GM12878 (cell line): ENCODE results near the gene NME7. TPM values are rescaled to one million over a fixed set of nuclear protein-coding genes. Genes with fewer than 3 reads are reported as not detected.

Experiments
- ATAC-seq: fragments of 200-7000 bp; cut with Tn5 transposase; 3 replicates; pipeline ENCODE4 v1.9.1; 2020; ENCODE audit warnings: mild to moderate bottlenecking, moderate library complexity
- BruUV-seq: library from RNA; stranded (reverse); fragments of 400-500 nt; replicated peaks from 2 replicates; lab custom pipeline; 2021; lab: Mats Ljungman, UMichigan
- CTCF ChIA-PET: fragments of 300-600 bp; sonication (Branson Sonifier 250); formaldehyde crosslinking; extraction: SDS; loops from one replicate; lab custom pipeline; 2021; ENCODE audit warnings: inconsistent platforms; lab: Yijun Ruan, JAX
- POLR2A ChIA-PET: fragments of 350-600 bp; formaldehyde crosslinking; extraction: SDS; loops from one replicate; lab custom pipeline; 2021; ENCODE audit warnings: inconsistent platforms; lab: Charles Lee
- RAD21 ChIA-PET: fragments of 300-600 bp; sonication (Branson Sonifier 250); formaldehyde crosslinking; loops from one replicate; lab custom pipeline; 2023; ENCODE audit warnings: antibody characterized with exemption; ENCODE audit not compliant: unreplicated experiment; lab: Charles Lee
- SMC1A ChIA-PET: fragments of 300-600 bp; sonication (Branson Sonifier 250); formaldehyde crosslinking; loops from one replicate; lab custom pipeline; 2023; ENCODE audit not compliant: unreplicated experiment, uncharacterized antibody; lab: Charles Lee
- DNase-seq: peaks from one replicate; pipeline ENCODE4 v3.0.0-alpha.2; 2011; ENCODE audit warnings: low read depth, low spot score
- FAIRE-seq: peaks from 3 replicates; lab custom pipeline; 2011; peaks lifted over from hg19 to GRCh38; lab: Jason Lieb, UNC
- H2AFZ ChIP-seq: 2 replicates; pipeline ENCODE4 v1.6.0; 2011; ENCODE audit warnings: low read depth, low read length, control low read depth; ENCODE audit not compliant: control insufficient read depth
- H3K27ac ChIP-seq: 2 replicates; pipeline ENCODE4 v1.5.1; 2011; ENCODE audit warnings: control low read depth; ENCODE audit not compliant: control insufficient read depth, insufficient read depth
- H3K27me3 ChIP-seq, 2 experiments: replicated peaks in 1 of 2; 2 replicates each; pipeline versions ENCODE4 v1.6.0 to v1.6.1; 2011; ENCODE audit warnings: low read length in 1 of 2; ENCODE audit not compliant: control insufficient read depth in 2 of 2, insufficient read depth in 2 of 2
- H3K36me3 ChIP-seq, 2 experiments: 2 replicates each; pipeline ENCODE4 v1.5.1; 2011; ENCODE audit warnings: low read length in 1 of 2; ENCODE audit not compliant: control insufficient read depth in 2 of 2, insufficient read depth in 2 of 2
- H3K4me1 ChIP-seq: 2 replicates; pipeline ENCODE4 v1.6.1; 2011; ENCODE audit warnings: mild to moderate bottlenecking, low read length, moderate library complexity, mixed read lengths; ENCODE audit not compliant: control insufficient read depth, insufficient read depth
- H3K4me2 ChIP-seq: 2 replicates; pipeline ENCODE4 v1.6.0; 2011; ENCODE audit warnings: control low read depth; ENCODE audit not compliant: control insufficient read depth, insufficient read depth
- H3K4me3 ChIP-seq: fragments of 200-600 bp; sonication (generic); 2 replicates; pipeline ENCODE4 v1.5.1; 2016
- H3K79me2 ChIP-seq: 2 replicates; pipeline ENCODE4 v1.6.0; 2011; ENCODE audit warnings: low read length; ENCODE audit not compliant: control insufficient read depth, insufficient read depth
- H3K9ac ChIP-seq: 2 replicates; pipeline ENCODE4 v1.8.0; 2011; ENCODE audit warnings: low read length, control low read depth, mixed read lengths; ENCODE audit not compliant: control insufficient read depth, insufficient read depth
- H3K9me3 ChIP-seq: replicated peaks from 3 replicates; pipeline ENCODE4 v1.5.1; 2011; ENCODE audit warnings: mild to moderate bottlenecking, low read length; ENCODE audit not compliant: control insufficient read depth, insufficient read depth
- H4K20me1 ChIP-seq: 2 replicates; pipeline ENCODE4 v1.6.0; 2011; ENCODE audit not compliant: control insufficient read depth, insufficient read depth
- FOXM1 ChIP-seq: IDR thresholded peaks from 2 replicates; pipeline ENCODE4 v1.6.1; 2012; ENCODE audit warnings: low read depth, mild to moderate bottlenecking, inconsistent platforms, low read length, moderate library complexity
- SMAD1 ChIP-seq: fragments of 450-650 bp; IDR thresholded peaks from 2 replicates; pipeline ENCODE4 v1.6.1; 2018; ENCODE audit warnings: mild to moderate bottlenecking, low read depth; ENCODE audit not compliant: partially characterized antibody
- WGBS: methylation state at CpG from one replicate; pipeline ENCODE4 v1.1.6; 2016; ENCODE audit warnings: low lambda C conversion rate; ENCODE audit not compliant: insufficient replicate concordance, insufficient coverage; ENCODE audit errors: missing lambda C conversion rate; 5-methylcytosine and 5-hydroxymethylcytosine counted together
- in situ Hi-C: fragments of 300-500 bp; cut with MboI; formaldehyde crosslinking; loops from 9 replicates; pipeline ENCODE4 v1.14.3; 2018; ENCODE audit warnings: mixed read lengths
- intact Hi-C: fragments of 100-400 bp; cut with micrococcal nuclease; formaldehyde crosslinking; loops from one replicate; pipeline ENCODE4 v1.14.2; 2022; ENCODE audit not compliant: unreplicated experiment
- polyA plus RNA-seq, 11 experiments: library from polyadenylated mRNA; depleted of rRNA in 4 of 11; unstranded in 6 of 11; stranded (reverse) in 5 of 11; fragments of >200 nt; fragmentation: Nextera tagmentation in 4 of 11; fragmentation: Illumina TruSeq in 1 of 11; extraction: Ambion mirVana in 4 of 11; extraction: Trizol in 1 of 11; gene quantifications; 1 replicate in 1 of 11; 2 replicates in 10 of 11; pipeline versions ENCODE4 v1.2.1 to v1.2.3, GENCODE V29; 2011 to 2016; ENCODE audit warnings: inconsistent platforms in 2 of 11, missing spikeins in 2 of 11, low read depth in 1 of 11
- total RNA-seq, 4 experiments: library from RNA; depleted of rRNA in 3 of 4; stranded (reverse); fragments of >200 nt in 3 of 4; fragmentation: Illumina TruSeq in 1 of 4; extraction: Trizol in 1 of 4; gene quantifications; 2 replicates each; pipeline versions ENCODE4 v1.2.1 to v1.2.3, GENCODE V29; 2013 to 2021

Gene NME7
- total and polyA plus RNA-seq, 10 of the 15 experiments (the other 5 are each of a cell fraction or from before 2014, with no cell fraction given): 1.5 to 15.6 (median 7.2) TPM

GRCh38 chr1:169347688-169348382 lies 19.8 kb downstream of the NME7 start:
- BruUV-seq: no TSS peak
- Histone ChIP-seq H3K36me3 (no peaks in the 10 kb centered on the region), H2AFZ (no peak overlapping the region), H4K20me1 (no peaks in the 10 kb centered on the region), H3K79me2 (no peaks in the 10 kb centered on the region), H3K27me3 (no peaks in the 10 kb centered on the region), H3K4me2 (no peak overlapping the region), H3K9ac (no peak overlapping the region), H3K4me1 (no peaks in the 10 kb centered on the region), H3K4me3 (no peak overlapping the region), H3K9me3 (no peaks in the 10 kb centered on the region; the same call in 2 of the 3 replicates), H3K27ac (no peak overlapping the region)
- 61% methylated on average over 2 of the region's 2 CpGs for WGBS
- in situ Hi-C loops: loop anchor here (10.0 kb wide), 1 partner anchor 913 kb away; no protein-coding TSS in a partner anchor
- ATAC-seq (no peak), DNase-seq (no peak), FAIRE-seq (no peak)
- POLR2A ChIA-PET: interaction anchor here (0.6 kb wide), 3 partner anchors 107 to 292 kb away, joined by 3 to 6 read pairs (median 3); no protein-coding TSS in a partner anchor
- no peak for TF ChIP-seq FOXM1
- RAD21 ChIA-PET: interaction anchor here (0.6 to 6.2 kb wide), 46 partner anchors 10 to 1113 kb away, joined by 3 to 135 read pairs (median 4); partner anchors contain the start of genes BLZF1 and NME7
- intact Hi-C loops: loop anchor here (1.0 to 5.0 kb wide), 4 partner anchors 711 to 1006 kb away; no protein-coding TSS in a partner anchor
- CTCF ChIA-PET: interaction anchor here (0.6 to 9.3 kb wide), 76 partner anchors 9 to 1288 kb away, joined by 3 to 240 read pairs (median 5); partner anchors contain the start of genes BLZF1 and NME7
- SMC1A ChIA-PET: interaction anchor here (0.5 to 8.3 kb wide), 55 partner anchors 8 to 1007 kb away, joined by 3 to 172 read pairs (median 4); partner anchors contain the start of genes BLZF1 and NME7

GRCh38 chr1:169346036-169346589 lies 21.5 kb downstream of the NME7 start:
- no TSS peak for BruUV-seq
- in situ Hi-C loops (loop anchor here (10.0 kb wide), 1 partner anchor 911 kb away; no protein-coding TSS in a partner anchor), intact Hi-C loops (loop anchor here (5.0 kb wide), 1 partner anchor 909 kb away; no protein-coding TSS in a partner anchor)
- Histone ChIP-seq H3K27me3 (no peaks in the 10 kb centered on the region), H2AFZ (no peak overlapping the region), H3K4me2 (no peak overlapping the region), H3K27ac (no peak overlapping the region), H3K4me3 (no peak overlapping the region), H4K20me1 (no peaks in the 10 kb centered on the region), H3K9ac (no peak overlapping the region), H3K79me2 (no peaks in the 10 kb centered on the region), H3K4me1 (no peaks in the 10 kb centered on the region), H3K9me3 (peaks cover 2% of the 10 kb centered on the region; the same call in 1 of the 3 replicates), H3K36me3 (no peaks in the 10 kb centered on the region)
- no peak for FAIRE-seq
- ChIA-PET CTCF (interaction anchor here (0.7 to 9.3 kb wide), 15 partner anchors 12 to 1004 kb away, joined by 3 to 240 read pairs (median 6); no protein-coding TSS in a partner anchor), SMC1A (interaction anchor here (0.9 to 8.3 kb wide), 10 partner anchors 236 to 1006 kb away, joined by 3 to 172 read pairs (median 20); no protein-coding TSS in a partner anchor), POLR2A (no interaction called here), RAD21 (interaction anchor here (1.7 to 6.2 kb wide), 7 partner anchors 237 to 1004 kb away, joined by 10 to 135 read pairs (median 35); no protein-coding TSS in a partner anchor)
- no peak for ATAC-seq
- no peak for DNase-seq
- WGBS: 78% methylated on average over 3 of the region's 3 CpGs
- no peak for TF ChIP-seq SMAD1
